Epithelial cell of proximal tubule (primary cell): ENCODE measurements around the gene ZSCAN20. TPM values are rescaled to one million over a fixed set of nuclear protein-coding genes. Genes with fewer than 3 reads are reported as not detected.

Experiments used
- DNase-seq: peaks from one replicate; pipeline ENCODE4 v3.0.0-alpha.2; 2011; ENCODE audit warnings: low read depth
- H3K4me3 ChIP-seq: 2 replicates; pipeline ENCODE4 v1.5.1; 2011; ENCODE audit warnings: low read depth, mild to moderate bottlenecking, low read length
- total RNA-seq: library from RNA; depleted of rRNA; stranded (reverse); fragments of >200 nt; gene quantifications from 2 replicates; pipeline ENCODE4 v1.2.3, GENCODE V29; 2015
- TF ChIP-seq, protein P1 (sequence below): conservative IDR thresholded peaks from 2 replicates; pipeline ENCODE4 v1.5.1; 2012; ENCODE audit warnings: low read depth, mild to moderate bottlenecking, low read length

The ZSCAN20 gene
- total RNA-seq, 1 donor from 2014 or later, result 4.0 TPM

DNA sequence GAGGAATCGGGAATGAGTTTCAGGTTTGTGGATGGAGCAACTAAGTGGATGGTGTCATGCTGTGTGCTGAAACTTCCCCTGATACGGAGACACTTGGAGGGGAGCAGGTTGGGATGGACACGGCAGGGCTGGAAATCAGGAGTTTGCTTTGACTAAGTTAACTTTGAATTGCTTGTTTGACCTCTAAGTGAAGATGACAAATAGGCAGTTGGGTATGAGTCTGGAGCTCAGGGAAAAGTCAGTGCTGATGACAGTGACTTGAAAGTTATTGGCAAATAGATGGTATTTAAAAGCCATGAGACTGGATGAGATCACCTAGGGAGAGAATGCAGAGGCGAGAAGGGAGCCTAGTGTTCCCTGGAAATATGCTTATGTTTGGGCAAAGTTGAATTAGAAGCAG, 12.8 kb upstream of the ZSCAN20 start:
- TF ChIP-seq, protein P1, sequence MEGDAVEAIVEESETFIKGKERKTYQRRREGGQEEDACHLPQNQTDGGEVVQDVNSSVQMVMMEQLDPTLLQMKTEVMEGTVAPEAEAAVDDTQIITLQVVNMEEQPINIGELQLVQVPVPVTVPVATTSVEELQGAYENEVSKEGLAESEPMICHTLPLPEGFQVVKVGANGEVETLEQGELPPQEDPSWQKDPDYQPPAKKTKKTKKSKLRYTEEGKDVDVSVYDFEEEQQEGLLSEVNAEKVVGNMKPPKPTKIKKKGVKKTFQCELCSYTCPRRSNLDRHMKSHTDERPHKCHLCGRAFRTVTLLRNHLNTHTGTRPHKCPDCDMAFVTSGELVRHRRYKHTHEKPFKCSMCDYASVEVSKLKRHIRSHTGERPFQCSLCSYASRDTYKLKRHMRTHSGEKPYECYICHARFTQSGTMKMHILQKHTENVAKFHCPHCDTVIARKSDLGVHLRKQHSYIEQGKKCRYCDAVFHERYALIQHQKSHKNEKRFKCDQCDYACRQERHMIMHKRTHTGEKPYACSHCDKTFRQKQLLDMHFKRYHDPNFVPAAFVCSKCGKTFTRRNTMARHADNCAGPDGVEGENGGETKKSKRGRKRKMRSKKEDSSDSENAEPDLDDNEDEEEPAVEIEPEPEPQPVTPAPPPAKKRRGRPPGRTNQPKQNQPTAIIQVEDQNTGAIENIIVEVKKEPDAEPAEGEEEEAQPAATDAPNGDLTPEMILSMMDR, result no peak
- DNase-seq, result no peak
- H3K4me3 ChIP-seq, result no peak overlapping the region

DNA sequence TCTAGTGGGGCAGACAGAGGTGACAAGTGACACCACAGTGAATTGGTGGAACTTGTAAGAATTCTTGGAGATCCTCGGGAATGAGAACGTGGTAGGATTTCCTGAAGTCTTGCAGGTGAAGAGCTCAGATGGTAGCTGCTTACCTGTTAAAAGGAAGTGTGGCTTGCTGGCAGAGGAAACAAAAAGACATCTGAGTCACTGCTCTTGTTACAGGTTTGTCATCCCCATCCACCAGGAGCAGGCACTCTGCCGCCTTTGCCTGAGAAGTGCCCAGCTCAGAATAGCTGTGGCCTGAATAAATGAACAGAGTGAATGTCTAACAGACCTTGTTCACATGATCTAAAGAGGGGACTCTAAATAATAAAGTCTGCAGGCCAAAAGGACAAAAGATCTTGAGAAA, 12.3 kb upstream of the ZSCAN20 start:
- no peak for DNase-seq
- TF ChIP-seq, protein P1, result no peak

DNA sequence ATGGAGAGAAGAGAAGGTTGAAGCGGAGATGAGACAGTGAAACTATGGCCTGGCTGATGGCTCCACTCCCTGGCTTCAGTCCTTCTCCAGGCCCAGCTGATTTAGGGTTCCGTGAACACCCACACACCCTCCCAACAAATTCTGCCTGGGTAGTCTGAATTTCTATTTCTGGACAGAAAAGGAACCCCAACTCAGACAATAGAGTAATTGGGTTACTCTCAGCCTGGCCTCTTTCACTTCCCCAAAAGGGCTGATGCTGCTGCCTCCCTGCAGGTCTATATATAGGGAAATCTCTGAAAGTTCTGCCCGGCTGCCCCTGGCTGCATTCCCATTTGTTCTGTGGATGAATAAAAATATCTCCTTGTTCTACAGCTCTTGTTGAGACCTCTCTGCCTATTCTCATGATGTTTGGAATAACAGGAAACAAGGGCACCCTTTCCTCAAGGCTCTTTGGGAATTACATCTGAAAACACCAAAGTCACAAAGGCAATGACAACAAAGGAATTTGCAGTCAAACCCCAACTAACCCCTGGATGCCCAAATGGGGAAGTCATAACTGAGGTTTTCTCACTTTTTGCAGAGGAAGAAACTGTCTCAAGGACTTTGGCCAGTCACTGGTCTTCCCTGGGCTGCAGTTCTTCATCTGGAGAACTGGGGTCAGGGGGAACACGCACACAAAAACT, 11.4 kb upstream of the ZSCAN20 start:
- TF ChIP-seq, protein P1, result no peak
- no peak overlapping the region for H3K4me3 ChIP-seq
- DNase-seq, result no peak

More for the DNA sequence above, 12.3 kb upstream of the ZSCAN20 start:
- no peak overlapping the region for H3K4me3 ChIP-seq

DNA sequence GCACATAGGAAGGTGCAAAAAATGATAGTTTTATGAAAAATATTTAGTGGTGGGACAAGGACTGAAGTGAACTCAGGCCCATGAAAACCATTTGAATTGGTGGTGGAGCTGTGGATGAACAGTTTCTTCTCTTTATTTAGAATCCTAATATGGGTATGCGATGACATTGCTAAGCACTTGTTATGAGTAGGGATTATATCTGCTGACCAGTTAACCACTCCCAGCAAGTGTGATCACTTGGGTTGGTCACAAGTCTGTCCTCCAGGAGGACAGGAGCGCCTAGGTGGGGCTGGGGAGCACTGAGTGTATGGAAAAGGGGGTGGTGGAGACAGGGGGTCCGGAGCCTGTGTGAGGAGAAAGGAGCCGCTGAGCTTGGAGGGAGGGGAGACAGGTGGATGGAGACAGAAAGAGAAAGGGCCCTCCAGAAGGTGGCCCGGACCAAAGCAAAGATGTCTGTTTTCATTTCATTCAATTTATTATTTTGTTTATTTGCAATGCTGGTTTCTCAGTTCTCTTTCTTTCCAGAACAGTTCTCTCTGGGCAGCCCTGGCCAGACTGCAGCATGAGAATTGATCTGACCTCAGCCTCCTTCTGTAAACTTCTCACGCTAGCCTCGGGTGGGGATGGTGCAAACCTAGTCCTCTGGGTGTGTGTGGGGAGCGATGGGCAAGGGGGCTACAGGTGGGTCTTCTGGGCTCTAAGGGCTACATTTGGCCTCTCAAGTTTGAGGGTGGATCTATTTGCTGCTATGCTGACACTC, 9.9 kb upstream of the ZSCAN20 start:
- no peak for DNase-seq
- H3K4me3 ChIP-seq, result no peak overlapping the region
- TF ChIP-seq, protein P1, result no peak

DNA sequence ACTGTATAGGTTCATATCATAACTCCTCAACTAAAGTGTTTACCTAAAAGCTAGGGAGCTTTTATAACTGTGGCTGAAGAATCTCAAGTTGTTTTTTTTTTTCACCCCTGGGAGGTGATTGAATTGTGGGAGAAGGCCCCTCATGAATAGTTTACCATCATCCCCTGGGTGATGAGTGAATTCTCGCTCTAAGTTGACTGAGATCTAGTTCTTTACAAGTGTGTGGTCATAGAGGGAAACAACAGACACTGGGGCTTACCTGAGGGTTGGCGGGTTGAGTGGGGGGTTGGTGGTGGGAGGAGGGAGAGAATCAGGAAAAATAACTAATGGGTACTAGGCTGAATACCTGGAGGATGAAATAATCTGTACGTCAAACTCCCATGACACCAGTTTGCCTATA, 7.9 kb upstream of the ZSCAN20 start:
- no peak overlapping the region for H3K4me3 ChIP-seq
- no peak for DNase-seq
- TF ChIP-seq, protein P1, result no peak

DNA sequence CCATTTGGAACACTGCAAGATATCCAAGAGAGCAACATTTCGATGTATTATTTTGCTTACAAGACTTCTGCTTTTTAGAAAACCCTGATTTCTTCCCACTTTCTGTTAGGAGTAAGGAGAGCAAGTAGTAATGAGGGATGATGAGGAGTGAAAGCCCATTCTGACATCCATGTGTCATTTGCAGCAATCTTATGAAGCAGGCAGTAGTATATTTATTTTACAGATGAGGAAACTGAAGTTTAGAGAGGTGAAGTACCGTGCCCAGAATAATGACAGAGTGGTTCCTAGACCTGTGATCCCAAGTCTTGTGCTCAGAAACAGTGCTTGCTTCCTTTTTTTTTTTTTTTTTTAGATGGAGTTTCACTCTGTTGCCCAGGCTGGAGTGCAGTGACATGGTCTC, 7.1 kb upstream of the ZSCAN20 start:
- no peak overlapping the region for H3K4me3 ChIP-seq
- TF ChIP-seq, protein P1, result no peak
- DNase-seq, result no peak
